ENCODE results near the gene PHF10.

DNA sequence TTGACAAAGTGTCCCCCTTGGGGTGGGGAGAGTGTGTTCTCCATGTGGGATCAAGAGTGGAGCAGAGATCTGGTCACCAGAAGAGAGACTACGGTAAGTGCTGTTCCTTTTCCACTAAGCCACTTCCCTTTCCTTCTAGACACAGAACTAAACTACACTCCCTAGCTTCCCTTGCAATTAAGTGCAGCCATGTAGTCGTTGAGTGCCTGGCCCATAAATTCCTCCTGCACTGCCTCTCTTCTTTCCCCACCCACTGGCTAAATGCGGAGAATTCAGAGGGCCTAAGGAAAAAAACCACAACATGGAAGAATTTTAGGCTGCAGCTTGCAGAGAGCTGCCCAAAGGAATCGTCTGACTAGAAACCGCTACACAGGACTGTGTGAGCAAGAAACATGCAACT, 24.0 kb downstream of the PHF10 start:
- TF ChIP-seq TAF1 (IDR thresholded peaks at IDR 0.05; ENCODE audit: low read depth) (no peak), EGR1 (IDR thresholded peaks at IDR 0.05) (no peak), TEAD4 (IDR thresholded peaks at IDR 0.05) (no peak), EP300 (IDR thresholded peaks at IDR 0.05; ENCODE audit: borderline replicate concordance) (no peak)
- TF ChIP-seq, protein P1, sequence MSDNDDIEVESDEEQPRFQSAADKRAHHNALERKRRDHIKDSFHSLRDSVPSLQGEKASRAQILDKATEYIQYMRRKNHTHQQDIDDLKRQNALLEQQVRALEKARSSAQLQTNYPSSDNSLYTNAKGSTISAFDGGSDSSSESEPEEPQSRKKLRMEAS (IDR thresholded peaks at IDR 0.05): no peak
